Measurements from ENCODE around the gene CD48. TPM values are rescaled to one million over a fixed set of nuclear protein-coding genes. Genes with fewer than 3 reads are reported as not detected.

CD48 gene
- total and polyA plus RNA-seq, 7 donors: 2.9 to 112 (median 4.5) TPM

- TF ChIP-seq POLR2A (IDR thresholded peaks at IDR 0.05) (no peak), EP300 (IDR thresholded peaks at IDR 0.05) (no peak)
- no peaks in the 10 kb centered on the region for H3K9me3 ChIP-seq
- no peaks in the 10 kb centered on the region for H3K4me1 ChIP-seq
- no peaks in the 10 kb centered on the region for H3K36me3 ChIP-seq
- no peak overlapping the region for H3K4me3 ChIP-seq
- intact Hi-C loops (cut with DNase I): no loop called here
- H3K27me3 ChIP-seq: no peaks in the 10 kb centered on the region
- 66 to 68% methylated on average over 5 of the region's 5 CpGs for WGBS, 2 donors
- no peak for DNase-seq
- no peak overlapping the region for H3K27ac ChIP-seq
Observed at GRCh38 chr1:160755911-160756848, 44.6 kb upstream of the CD48 start.

- TF ChIP-seq POLR2AphosphoS5 (IDR thresholded peaks at IDR 0.05) (no peak), EP300 (IDR thresholded peaks at IDR 0.05) (no peak), CTCF (IDR thresholded peaks at IDR 0.05) (no peak), POLR2A (IDR thresholded peaks at IDR 0.05) (no peak)
Observed at GRCh38 chr1:160755461-160755860, 43.8 kb upstream of the CD48 start.

GRCh38 chr1:160753594-160753993, 42.0 kb upstream of the CD48 start:
- Histone ChIP-seq H3K4me1 (no peaks in the 10 kb centered on the region), H3K9me3 (no peaks in the 10 kb centered on the region), H3K27me3 (no peaks in the 10 kb centered on the region), H3K27ac (no peak overlapping the region), H3K4me3 (no peak overlapping the region), H3K36me3 (no peaks in the 10 kb centered on the region)
- no peak for DNase-seq
- TF ChIP-seq POLR2AphosphoS5 (IDR thresholded peaks at IDR 0.05) (no peak), CTCF (IDR thresholded peaks at IDR 0.05) (no peak), POLR2A (IDR thresholded peaks at IDR 0.05) (no peak), EP300 (IDR thresholded peaks at IDR 0.05) (no peak)
- intact Hi-C loops (cut with DNase I): no loop called here

More at GRCh38 chr1:160755461-160755860, 43.8 kb upstream of the CD48 start:
- DNase-seq: no peak
- Histone ChIP-seq H3K27ac (no peak overlapping the region), H3K27me3 (no peaks in the 10 kb centered on the region), H3K9me3 (no peaks in the 10 kb centered on the region), H3K4me1 (no peaks in the 10 kb centered on the region), H3K36me3 (no peaks in the 10 kb centered on the region), H3K4me3 (no peak overlapping the region)
- intact Hi-C loops (cut with DNase I): no loop called here
- 85 to 94% methylated on average over 2 of the region's 2 CpGs for WGBS, 2 donors

- H3K36me3 ChIP-seq: no peaks in the 10 kb centered on the region
- no peak overlapping the region for H3K27ac ChIP-seq
- no peak for DNase-seq
- no peaks in the 10 kb centered on the region for H3K4me1 ChIP-seq
- intact Hi-C loops (cut with DNase I): no loop called here
- TF ChIP-seq CTCF (IDR thresholded peaks at IDR 0.05) (no peak), POLR2AphosphoS5 (IDR thresholded peaks at IDR 0.05) (no peak), POLR2A (IDR thresholded peaks at IDR 0.05) (no peak), EP300 (IDR thresholded peaks at IDR 0.05) (no peak)
- no peaks in the 10 kb centered on the region for H3K9me3 ChIP-seq
- no peak overlapping the region for H3K4me3 ChIP-seq
- H3K27me3 ChIP-seq: no peaks in the 10 kb centered on the region
- 64 to 73% methylated on average over 5 of the region's 5 CpGs for WGBS, 2 donors
Observed at GRCh38 chr1:160752924-160753323, 41.3 kb upstream of the CD48 start.

- no peak for DNase-seq
- Histone ChIP-seq H3K27me3 (no peaks in the 10 kb centered on the region), H3K9me3 (no peaks in the 10 kb centered on the region), H3K4me3 (no peak overlapping the region), H3K36me3 (no peaks in the 10 kb centered on the region), H3K27ac (no peak overlapping the region), H3K4me1 (no peaks in the 10 kb centered on the region)
- TF ChIP-seq POLR2AphosphoS5 (IDR thresholded peaks at IDR 0.05) (no peak), POLR2A (IDR thresholded peaks at IDR 0.05) (no peak), EP300 (IDR thresholded peaks at IDR 0.05) (no peak), CTCF (IDR thresholded peaks at IDR 0.05) (no peak)
- intact Hi-C loops (cut with DNase I): no loop called here
- 83 to 89% methylated on average over 3 of the region's 3 CpGs for whole genome bisulfite sequencing, 2 donors
Observed at GRCh38 chr1:160752406-160752805, 40.8 kb upstream of the CD48 start.
